OCI-LY3 (cell line): ENCODE data around the gene LRTM2.

ENCODE experiments used
- CTCF ChIP-seq: fragments of 200-600, 300-600 bp; sonication (generic); IDR thresholded peaks from 2 replicates; pipeline ENCODE4 v1.5.1; 2014; ENCODE audit warnings: antibody characterized with exemption, low read length, low read depth
- EZH2phosphoT487 ChIP-seq: fragments of 200-600 bp; shearing (Covaris generic); IDR thresholded peaks from 2 replicates; pipeline ENCODE4 v1.6.1; 2018; ENCODE audit warnings: antibody characterized with exemption, mixed run types, low read depth

GRCh38 chr12:1803736-1804135, 16.6 kb upstream of the LRTM2 start:
- no peak for TF ChIP-seq CTCF
- TF ChIP-seq EZH2phosphoT487, result no peak
